Skeletal muscle satellite cell (primary cell): ENCODE results near the gene KIAA1210.

Experiments
- H3K27me3 ChIP-seq: 2 replicates; pipeline ENCODE4 v1.7.0; 2013; ENCODE audit warnings: low read length; ENCODE audit not compliant: control insufficient read depth, insufficient read depth
- H3K36me3 ChIP-seq: 2 replicates; pipeline ENCODE4 v1.7.0; 2013; ENCODE audit warnings: mild to moderate bottlenecking, control low read depth, low read length; ENCODE audit not compliant: insufficient read depth
- H3K4me1 ChIP-seq: 2 replicates; pipeline ENCODE4 v1.7.0; 2013; ENCODE audit warnings: low read length; ENCODE audit not compliant: control insufficient read depth, insufficient read depth
- H3K4me2 ChIP-seq: 2 replicates; pipeline ENCODE4 v1.7.0; 2013; ENCODE audit warnings: mild to moderate bottlenecking, low read length
- H3K4me3 ChIP-seq: 2 replicates; pipeline ENCODE4 v1.7.0; 2013; ENCODE audit warnings: low read length
- H3K9ac ChIP-seq: 2 replicates; pipeline ENCODE4 v1.7.0; 2013; ENCODE audit warnings: mild to moderate bottlenecking, low read depth, low read length, moderate library complexity
- H3K9me3 ChIP-seq: replicated peaks from 2 replicates; pipeline ENCODE4 v1.7.0; 2013; ENCODE audit warnings: mild to moderate bottlenecking, control low read depth, low read length

KIAA1210 gene

GRCh38 chrX:119089619-119090018 lies 38.0 kb downstream of the KIAA1210 start:
- Histone ChIP-seq H3K4me3 (no peak overlapping the region), H3K4me1 (no peaks in the 10 kb centered on the region), H3K9ac (no peak overlapping the region), H3K36me3 (no peaks in the 10 kb centered on the region), H3K9me3 (no peaks in the 10 kb centered on the region), H3K27me3 (peaks cover 46% of the 10 kb centered on the region), H3K4me2 (no peak overlapping the region)

GRCh38 chrX:119087121-119087520 lies 40.5 kb downstream of the KIAA1210 start:
- Histone ChIP-seq H3K4me1 (no peaks in the 10 kb centered on the region), H3K36me3 (no peaks in the 10 kb centered on the region), H3K4me2 (no peak overlapping the region), H3K9me3 (no peaks in the 10 kb centered on the region), H3K4me3 (no peak overlapping the region), H3K27me3 (peaks cover 46% of the 10 kb centered on the region), H3K9ac (no peak overlapping the region)

GRCh38 chrX:119084766-119085165 lies 42.8 kb downstream of the KIAA1210 start:
- Histone ChIP-seq H3K27me3 (peaks cover 56% of the 10 kb centered on the region), H3K4me3 (no peak overlapping the region), H3K4me1 (no peaks in the 10 kb centered on the region), H3K9me3 (no peaks in the 10 kb centered on the region), H3K9ac (no peak overlapping the region), H3K36me3 (no peaks in the 10 kb centered on the region), H3K4me2 (no peak overlapping the region)

GRCh38 chrX:119082278-119082677 lies 45.3 kb downstream of the KIAA1210 start:
- Histone ChIP-seq H3K27me3 (peaks cover 40% of the 10 kb centered on the region), H3K36me3 (no peaks in the 10 kb centered on the region), H3K4me1 (no peaks in the 10 kb centered on the region), H3K9me3 (no peaks in the 10 kb centered on the region), H3K4me2 (no peak overlapping the region), H3K9ac (no peak overlapping the region), H3K4me3 (no peak overlapping the region)

- Histone ChIP-seq H3K4me1 (no peaks in the 10 kb centered on the region), H3K36me3 (no peaks in the 10 kb centered on the region), H3K27me3 (peaks cover 24% of the 10 kb centered on the region), H3K4me2 (no peak overlapping the region), H3K9me3 (no peaks in the 10 kb centered on the region), H3K4me3 (no peak overlapping the region), H3K9ac (no peak overlapping the region)
Measured at GRCh38 chrX:119075270-119076025, 52.2 kb downstream of the KIAA1210 start.

GRCh38 chrX:119073911-119074310 lies 53.7 kb downstream of the KIAA1210 start:
- H3K4me3 ChIP-seq, result no peak overlapping the region
- H3K4me2 ChIP-seq, result no peak overlapping the region
- H3K36me3 ChIP-seq, result no peaks in the 10 kb centered on the region
- H3K4me1 ChIP-seq, result no peaks in the 10 kb centered on the region
- no peaks in the 10 kb centered on the region for H3K9me3 ChIP-seq
- H3K27me3 ChIP-seq, result peaks cover 27% of the 10 kb centered on the region
- H3K9ac ChIP-seq, result no peak overlapping the region

- Histone ChIP-seq H3K4me3 (no peak overlapping the region), H3K36me3 (no peaks in the 10 kb centered on the region), H3K9me3 (no peaks in the 10 kb centered on the region), H3K4me2 (no peak overlapping the region), H3K27me3 (peaks cover 27% of the 10 kb centered on the region), H3K4me1 (no peaks in the 10 kb centered on the region), H3K9ac (no peak overlapping the region)
Measured at GRCh38 chrX:119073200-119073905, 54.3 kb downstream of the KIAA1210 start.

- Histone ChIP-seq H3K36me3 (no peaks in the 10 kb centered on the region), H3K9me3 (no peaks in the 10 kb centered on the region), H3K4me1 (no peaks in the 10 kb centered on the region), H3K27me3 (peaks cover 27% of the 10 kb centered on the region), H3K4me3 (no peak within 1 kb of the TSS), H3K9ac (no peak within 1 kb of the TSS), H3K4me2 (no peak within 1 kb of the TSS)
Measured at GRCh38 chrX:119072744-119073143, 54.9 kb downstream of the KIAA1210 start, which contains the start of gene CT47C1. Gene CT47C1, plus strand, starts transcription at chrX:119072993. Its CDS starts 233 bp downstream, at chrX:119073226.

GRCh38 chrX:119071381-119071780 lies 56.2 kb downstream of the KIAA1210 start:
- H3K4me2 ChIP-seq, result no peak overlapping the region
- H3K4me3 ChIP-seq, result no peak overlapping the region
- peaks cover 23% of the 10 kb centered on the region for H3K27me3 ChIP-seq
- no peaks in the 10 kb centered on the region for H3K9me3 ChIP-seq
- no peaks in the 10 kb centered on the region for H3K4me1 ChIP-seq
- no peaks in the 10 kb centered on the region for H3K36me3 ChIP-seq
- H3K9ac ChIP-seq, result no peak overlapping the region

- Histone ChIP-seq H3K36me3 (no peaks in the 10 kb centered on the region), H3K9ac (no peak overlapping the region), H3K4me3 (no peak overlapping the region), H3K27me3 (peaks cover 19% of the 10 kb centered on the region), H3K4me1 (no peaks in the 10 kb centered on the region), H3K4me2 (no peak overlapping the region), H3K9me3 (no peaks in the 10 kb centered on the region)
Measured at GRCh38 chrX:119069762-119070161, 57.9 kb downstream of the KIAA1210 start.

GRCh38 chrX:119069128-119069527 lies 58.5 kb downstream of the KIAA1210 start:
- Histone ChIP-seq H3K4me3 (no peak overlapping the region), H3K4me2 (no peak overlapping the region), H3K9me3 (no peaks in the 10 kb centered on the region), H3K4me1 (no peaks in the 10 kb centered on the region), H3K9ac (no peak overlapping the region), H3K27me3 (peaks cover 15% of the 10 kb centered on the region), H3K36me3 (no peaks in the 10 kb centered on the region)
